Natural killer cell (primary cell): Measurements from ENCODE around the gene ASXL3. TPM values are rescaled to one million over a fixed set of nuclear protein-coding genes. Genes with fewer than 3 reads are reported as not detected.

Experiments used
- ATAC-seq, 3 donors: fragments of 150-1000 bp in 2 of 3; fragments of 200-7000 bp in 1 of 3; cut with Tn5 transposase; 1 replicate in 1 of 3; 2 replicates in 2 of 3; pipeline ENCODE4 v1.10.0; 2021; ENCODE audit warnings: mild to moderate bottlenecking in 2 of 3, moderate library complexity in 2 of 3
- DNase-seq, 2 donors: peaks; one replicate each; pipeline versions ENCODE4 v3.0.0 to v3.0.0-alpha.2; 2013 to 2021; ENCODE audit warnings: mixed read lengths in 1 of 2
- H3K27ac ChIP-seq: one replicate; pipeline ENCODE4 v1.5.1; 2013; ENCODE audit warnings: mild to moderate bottlenecking, low read length
- H3K27me3 ChIP-seq: one replicate; pipeline ENCODE4 v1.6.1; 2013; ENCODE audit warnings: low read length; ENCODE audit not compliant: control insufficient read depth, insufficient read depth
- H3K36me3 ChIP-seq: one replicate; pipeline ENCODE4 v1.6.1; 2013; ENCODE audit warnings: low read length; ENCODE audit not compliant: control insufficient read depth, insufficient read depth
- H3K4me1 ChIP-seq: one replicate; pipeline ENCODE4 v1.6.1; 2013; ENCODE audit warnings: low read length; ENCODE audit not compliant: control insufficient read depth, insufficient read depth
- H3K4me3 ChIP-seq: one replicate; pipeline ENCODE4 v1.5.1; 2013; ENCODE audit warnings: low read length
- H3K9me3 ChIP-seq: one replicate; pipeline ENCODE4 v1.6.1; 2013; ENCODE audit warnings: low read length; ENCODE audit not compliant: control insufficient read depth, insufficient read depth
- H3K27ac Mint-ChIP-seq, 2 donors: one replicate each; pipeline ENCODE4 v1.8.0; 2022; ENCODE audit warnings: mild to moderate bottlenecking in 2 of 2, mixed read lengths in 2 of 2, moderate library complexity in 1 of 2
- H3K27me3 Mint-ChIP-seq, 2 donors: one replicate each; pipeline ENCODE4 v1.8.0; 2022; ENCODE audit warnings: low read depth in 2 of 2, mixed read lengths in 2 of 2
- H3K36me3 Mint-ChIP-seq: one replicate; pipeline ENCODE4 v1.8.0; 2022; ENCODE audit warnings: mixed read lengths
- H3K4me1 Mint-ChIP-seq, 2 donors: one replicate each; pipeline ENCODE4 v1.8.0; 2022; ENCODE audit warnings: mixed read lengths in 2 of 2
- H3K4me3 Mint-ChIP-seq: one replicate; pipeline ENCODE4 v1.8.0; 2022; ENCODE audit warnings: mild to moderate bottlenecking, moderate library complexity, mixed read lengths
- H3K9me3 Mint-ChIP-seq, 2 donors: one replicate each; pipeline ENCODE4 v1.8.0; 2022; ENCODE audit warnings: mixed read lengths in 2 of 2
- CTCF ChIP-seq: fragments of 200-600 bp; IDR thresholded peaks from one replicate; pipeline ENCODE4 v1.8.0; 2022; ENCODE audit warnings: antibody characterized with exemption
- WGBS: methylation state at CpG from one replicate; pipeline ENCODE4 v1.1.7; 2013; ENCODE audit warnings: missing lambda C conversion rate; ENCODE audit not compliant: insufficient coverage; 5-methylcytosine and 5-hydroxymethylcytosine counted together
- intact Hi-C: fragments of 100-400 bp; cut with micrococcal nuclease; formaldehyde crosslinking; loops from one replicate; pipeline ENCODE4 v1.14.2; 2022
- total RNA-seq, 4 donors: library from RNA; stranded (reverse); fragments of 120-200 nt in 1 of 4; gene quantifications; one replicate each; pipeline versions ENCODE4 v1.2.3 to v1.2.4, GENCODE V29; 2013 to 2022

Gene ASXL3
- total RNA-seq, 3 donors from 2014 or later (not counting 1 experiment from before 2014, with no cell fraction given): not detected

- H3K27me3 Mint-ChIP-seq: no peaks in the 10 kb centered on the region
- ATAC-seq: no peak
- no peak overlapping the region for H3K27ac Mint-ChIP-seq
- no peak overlapping the region for H3K4me3 ChIP-seq
- intact Hi-C loops: no loop called here
- no peak overlapping the region for H3K27ac ChIP-seq
- no peaks in the 10 kb centered on the region for H3K36me3 Mint-ChIP-seq
- 67% methylated on average over 1 of the region's 2 CpGs for WGBS
- no peaks in the 10 kb centered on the region for H3K9me3 ChIP-seq
- H3K27me3 ChIP-seq: no peaks in the 10 kb centered on the region
- no peaks in the 10 kb centered on the region for H3K36me3 ChIP-seq
- no peaks in the 10 kb centered on the region for H3K4me1 ChIP-seq
- DNase-seq: no peak
- no peak for TF ChIP-seq CTCF
- no peak overlapping the region for H3K4me3 Mint-ChIP-seq
- H3K9me3 Mint-ChIP-seq: peaks cover 4 to 9% of the 10 kb centered on the region in 2 donors
- no peaks in the 10 kb centered on the region for H3K4me1 Mint-ChIP-seq
These were observed 99.9 kb downstream of the ASXL3 start for GRCh38 chr18:33677891-33678290.

- Histone ChIP-seq H3K4me1 (no peaks in the 10 kb centered on the region), H3K27ac (no peak overlapping the region), H3K9me3 (no peaks in the 10 kb centered on the region), H3K27me3 (no peaks in the 10 kb centered on the region), H3K4me3 (no peak overlapping the region), H3K36me3 (no peaks in the 10 kb centered on the region)
- peaks cover 5 to 20% of the 10 kb centered on the region in 2 donors for H3K9me3 Mint-ChIP-seq
- H3K4me3 Mint-ChIP-seq: no peak overlapping the region
- H3K4me1 Mint-ChIP-seq: no peaks in the 10 kb centered on the region
- intact Hi-C loops: no loop called here
- H3K27ac Mint-ChIP-seq: no peak overlapping the region
- 94% methylated on average over 6 of the region's 6 CpGs for WGBS
- no peaks in the 10 kb centered on the region for H3K36me3 Mint-ChIP-seq
- no peak for DNase-seq
- no peak for TF ChIP-seq CTCF
- ATAC-seq: no peak
- H3K27me3 Mint-ChIP-seq: no peaks in the 10 kb centered on the region
These were observed 104.4 kb downstream of the ASXL3 start for GRCh38 chr18:33682436-33682835.

GRCh38 chr18:33694593-33694992 is 116.6 kb downstream of the ASXL3 start:
- 85% methylated on average over 2 of the region's 2 CpGs for WGBS
- Mint-ChIP-seq H3K27me3 (no peaks in the 10 kb centered on the region), H3K9me3 (peaks cover 11 to 21% of the 10 kb centered on the region in 2 donors), H3K27ac (no peak overlapping the region), H3K4me1 (no peaks in the 10 kb centered on the region), H3K36me3 (no peaks in the 10 kb centered on the region), H3K4me3 (no peak overlapping the region)
- intact Hi-C loops: no loop called here
- Histone ChIP-seq H3K4me3 (no peak overlapping the region), H3K27me3 (no peaks in the 10 kb centered on the region), H3K36me3 (no peaks in the 10 kb centered on the region), H3K27ac (no peak overlapping the region), H3K4me1 (no peaks in the 10 kb centered on the region), H3K9me3 (no peaks in the 10 kb centered on the region)
- no peak for TF ChIP-seq CTCF
- DNase-seq (no peak), ATAC-seq (no peak)

- WGBS: 79% methylated on average over 3 of the region's 3 CpGs
- DNase-seq (no peak), ATAC-seq (no peak)
- no peak overlapping the region for H3K4me3 ChIP-seq
- H3K9me3 ChIP-seq: no peaks in the 10 kb centered on the region
- no peak overlapping the region for H3K27ac Mint-ChIP-seq
- H3K27ac ChIP-seq: no peak overlapping the region
- intact Hi-C loops: no loop called here
- no peak for TF ChIP-seq CTCF
- no peaks in the 10 kb centered on the region for H3K27me3 ChIP-seq
- H3K4me3 Mint-ChIP-seq: no peak overlapping the region
- no peaks in the 10 kb centered on the region for H3K36me3 ChIP-seq
- no peaks in the 10 kb centered on the region for H3K4me1 Mint-ChIP-seq
- no peaks in the 10 kb centered on the region for H3K27me3 Mint-ChIP-seq
- no peaks in the 10 kb centered on the region for H3K36me3 Mint-ChIP-seq
- peaks cover 8 to 9% of the 10 kb centered on the region in 2 donors for H3K9me3 Mint-ChIP-seq
- no peaks in the 10 kb centered on the region for H3K4me1 ChIP-seq
These were observed 118.5 kb downstream of the ASXL3 start for GRCh38 chr18:33696332-33697162.
